Kidney tubule cell (primary cell): ENCODE data around the gene NOTUM.

Experiments used
- DNase-seq: peaks from one replicate; pipeline ENCODE4 v3.0.0-alpha.2; 2018; ENCODE audit warnings: low spot score

NOTUM gene

DNA sequence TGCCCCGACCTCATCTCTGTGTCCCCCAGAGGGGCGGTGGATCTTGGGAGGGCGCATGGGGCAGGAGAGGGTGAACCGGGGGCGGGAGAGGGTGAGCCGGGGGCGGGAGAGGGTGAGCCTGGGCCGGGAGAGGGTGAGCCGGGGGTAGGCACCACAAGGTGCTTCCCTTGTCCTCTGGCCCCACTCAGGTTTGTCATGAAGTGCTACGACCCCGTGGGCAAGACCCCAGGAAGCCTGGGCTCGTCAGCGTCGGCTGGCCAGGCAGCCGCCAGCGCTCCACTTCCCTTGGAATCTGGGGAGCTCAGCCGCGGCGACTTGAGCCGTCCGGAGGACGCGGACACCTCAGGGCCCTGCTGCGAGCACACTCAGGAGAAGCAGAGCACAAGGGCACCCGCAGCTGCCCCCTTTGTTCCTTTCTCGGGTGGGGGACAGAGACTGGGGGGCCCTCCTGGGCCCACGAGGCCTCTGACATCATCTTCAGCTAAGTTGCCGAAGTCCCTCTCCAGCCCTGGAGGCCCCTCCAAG lies 35.3 kb upstream of the NOTUM start:
- no peak for DNase-seq

DNA sequence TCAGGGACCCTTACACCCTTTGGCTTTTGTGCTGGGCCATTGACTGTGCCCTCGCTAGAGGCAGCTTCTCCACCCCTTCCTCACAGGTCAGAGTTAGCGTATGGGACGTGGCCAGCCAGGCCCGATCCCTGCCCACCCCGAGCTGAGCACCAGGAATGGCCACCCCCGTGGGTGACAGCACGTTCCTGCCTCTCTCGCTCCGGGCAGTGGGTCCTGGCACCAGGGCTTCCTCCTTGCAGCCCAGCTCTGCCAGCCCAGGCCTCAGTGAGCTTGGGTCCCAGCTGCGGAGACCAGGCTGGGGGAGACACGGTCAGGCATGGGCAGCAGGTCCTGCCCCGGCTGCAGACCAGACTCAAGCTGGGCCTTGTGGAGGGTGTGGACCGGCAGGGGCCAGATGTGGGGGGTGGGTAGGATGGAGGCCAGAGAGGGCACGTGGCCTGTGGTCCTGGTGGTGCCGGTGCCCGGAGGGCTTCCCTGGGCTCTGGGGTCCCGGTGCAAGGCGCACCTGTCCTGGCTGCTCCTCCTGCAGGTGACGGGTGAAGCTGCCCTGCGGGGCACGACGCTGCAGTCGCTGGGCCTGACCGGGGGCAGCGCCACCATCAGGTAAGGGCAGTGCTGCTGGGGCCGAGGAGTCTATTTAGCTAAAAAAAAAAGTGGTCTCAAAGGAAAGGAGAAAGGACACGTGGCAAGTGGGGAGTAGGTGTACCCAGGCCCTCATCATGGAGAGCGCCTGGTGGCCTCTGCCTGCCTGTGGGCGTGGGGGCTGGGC lies 34.7 kb upstream of the NOTUM start:
- no peak for DNase-seq

DNA sequence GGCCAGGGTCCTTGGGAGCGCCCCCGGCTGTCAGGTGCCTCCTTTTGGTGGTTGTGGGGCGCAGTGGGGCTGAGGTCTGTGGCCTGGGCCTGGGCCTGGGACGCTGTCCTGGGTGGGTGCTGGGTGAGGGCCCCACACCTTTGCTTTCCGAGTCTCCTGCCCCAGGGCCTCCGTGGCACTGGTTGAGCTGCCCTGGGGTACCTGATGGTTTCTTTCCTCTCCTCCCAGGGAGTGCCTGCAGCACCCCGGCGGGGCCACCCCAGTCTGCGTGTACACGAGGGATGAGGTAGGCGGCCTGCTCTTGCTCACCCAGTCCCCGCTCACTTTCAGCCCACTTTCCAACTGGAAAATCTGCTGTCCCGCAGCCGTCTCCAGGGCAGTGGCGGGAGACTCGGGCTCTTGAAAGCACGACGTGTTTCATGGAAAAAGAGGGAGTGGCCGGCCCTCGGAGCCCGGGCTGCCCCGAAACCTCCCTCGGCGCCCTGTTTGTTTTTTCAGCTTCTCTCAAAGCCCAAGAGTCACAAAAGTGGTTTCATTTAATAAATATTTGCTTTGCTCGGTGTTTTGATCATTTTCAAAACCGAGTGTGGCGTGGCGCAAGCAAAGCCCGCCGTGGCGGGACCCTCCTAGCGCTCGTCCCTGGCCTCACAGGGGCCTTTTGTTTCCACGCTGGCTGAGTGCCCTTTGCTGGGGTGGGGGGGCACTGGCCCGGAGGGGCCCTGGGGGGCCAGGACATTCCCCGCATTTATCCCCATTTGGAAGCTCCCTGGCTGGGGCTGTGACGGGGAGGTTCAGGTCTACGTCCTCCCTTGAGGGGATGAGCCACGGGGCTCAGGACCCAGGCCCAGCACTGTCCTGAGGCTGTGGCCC lies 33.8 kb upstream of the NOTUM start:
- DNase-seq: no peak

DNA sequence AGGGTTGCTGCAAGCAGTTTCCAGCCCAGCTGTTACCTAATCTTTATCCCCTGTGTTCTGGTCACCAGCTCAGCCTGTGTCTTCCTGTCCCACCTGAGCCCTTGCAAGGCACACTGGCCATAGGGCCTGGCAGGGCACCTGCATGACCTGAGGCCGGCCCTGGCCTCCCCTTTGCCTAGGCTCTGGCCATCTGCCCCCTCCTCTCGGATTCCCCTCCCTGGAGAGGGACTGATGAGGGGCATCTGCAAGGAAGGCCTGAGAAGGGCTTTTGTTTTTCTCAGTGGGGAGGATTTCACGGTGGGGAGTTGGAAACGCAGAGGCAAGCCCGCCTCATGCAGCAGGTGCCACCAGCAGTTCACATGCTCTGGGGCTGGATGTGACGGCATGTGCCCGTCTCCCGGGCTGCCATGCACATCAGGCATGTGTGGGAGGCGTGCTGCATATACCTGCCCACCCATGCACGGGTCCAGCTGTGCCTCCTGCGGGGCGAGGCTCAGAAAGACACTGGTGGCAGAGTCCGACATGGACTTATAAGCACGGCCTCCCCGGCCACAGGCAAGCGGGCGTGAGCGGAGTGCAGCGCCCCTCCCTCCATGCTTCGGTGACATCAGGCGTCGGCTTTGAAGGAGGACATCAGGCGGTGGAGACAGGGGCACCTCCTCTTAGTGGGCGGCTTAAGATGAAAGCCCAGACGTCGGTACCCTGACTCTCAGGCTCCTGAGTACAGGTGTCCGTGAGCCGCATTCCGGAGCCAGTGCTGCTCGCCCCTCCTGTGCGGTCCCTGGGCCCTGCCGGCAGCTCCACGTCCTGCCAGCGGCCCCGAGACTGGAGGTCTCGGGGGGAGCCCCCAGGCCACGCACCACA lies 33.0 kb upstream of the NOTUM start:
- DNase-seq: no peak

DNA sequence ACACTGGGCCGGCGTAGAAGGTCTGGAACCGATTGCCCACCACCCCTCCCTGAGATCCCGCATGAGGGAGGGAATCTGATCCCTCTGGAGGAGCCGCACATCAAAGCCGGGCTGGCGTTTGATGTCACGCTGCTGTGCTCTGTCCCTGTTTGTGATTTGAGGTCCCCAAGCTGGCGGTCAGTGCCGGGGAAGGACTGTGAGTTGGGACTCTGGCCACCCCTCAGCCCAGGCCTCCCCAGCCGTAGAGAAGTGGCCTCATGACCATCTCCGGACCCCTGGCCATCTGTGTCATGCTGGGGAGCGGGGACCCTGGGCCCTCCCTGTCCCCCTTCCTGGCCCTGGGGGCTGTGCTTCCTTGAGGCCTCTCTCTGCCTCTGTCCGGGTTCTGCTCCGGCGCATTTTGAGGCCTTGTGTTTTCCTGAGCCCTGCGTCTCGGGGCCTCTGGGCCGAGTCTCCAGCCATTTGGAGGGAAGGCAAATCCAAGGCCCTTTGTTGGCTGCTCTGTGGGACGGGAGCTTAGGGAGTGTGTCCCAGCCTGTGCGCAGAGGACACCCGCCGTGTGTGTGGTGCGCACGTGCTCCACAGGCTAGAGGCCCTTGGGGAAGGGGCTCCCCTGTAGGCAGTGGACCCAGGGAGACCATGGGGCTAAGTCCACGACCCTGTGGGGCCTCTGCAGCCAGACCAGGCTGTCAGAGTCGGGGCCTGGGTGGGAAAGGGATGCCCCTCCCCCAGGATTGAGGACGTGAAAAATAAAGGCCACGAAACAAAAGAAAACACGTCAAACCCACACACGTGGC lies 31.5 kb upstream of the NOTUM start:
- no peak for DNase-seq

DNA sequence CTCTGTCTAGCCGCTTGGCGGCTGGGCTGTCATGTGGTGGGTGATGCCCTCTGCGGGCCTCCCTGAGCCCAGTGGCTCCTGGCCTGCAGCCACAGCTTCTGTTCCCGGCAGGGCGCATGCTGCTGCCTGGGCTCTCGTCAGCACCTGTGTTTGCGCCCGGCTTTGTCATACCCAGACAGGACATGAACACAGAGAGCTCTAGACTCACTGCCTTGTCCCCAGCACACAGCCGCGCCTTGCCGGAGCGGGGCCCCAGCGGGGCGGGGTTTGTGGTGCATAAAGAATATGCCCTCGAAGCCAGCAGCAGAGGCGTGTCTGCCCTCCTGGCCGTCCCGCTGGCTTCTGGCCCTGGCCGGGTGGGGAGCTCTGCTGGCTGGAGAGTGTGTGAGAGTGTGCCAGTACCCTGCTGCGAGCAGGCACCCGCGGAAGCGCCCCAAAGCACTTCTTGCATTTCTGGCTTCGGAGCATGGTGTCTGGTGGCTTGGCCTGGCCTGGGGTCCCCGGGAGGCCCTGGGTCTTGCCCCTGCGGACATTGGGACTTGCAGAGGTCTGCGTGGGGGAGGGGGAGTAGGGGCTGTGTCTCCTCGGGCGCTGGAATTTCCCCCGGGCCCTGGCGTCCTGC lies 30.8 kb upstream of the NOTUM start:
- peak; percentile 93 for DNase-seq

DNA sequence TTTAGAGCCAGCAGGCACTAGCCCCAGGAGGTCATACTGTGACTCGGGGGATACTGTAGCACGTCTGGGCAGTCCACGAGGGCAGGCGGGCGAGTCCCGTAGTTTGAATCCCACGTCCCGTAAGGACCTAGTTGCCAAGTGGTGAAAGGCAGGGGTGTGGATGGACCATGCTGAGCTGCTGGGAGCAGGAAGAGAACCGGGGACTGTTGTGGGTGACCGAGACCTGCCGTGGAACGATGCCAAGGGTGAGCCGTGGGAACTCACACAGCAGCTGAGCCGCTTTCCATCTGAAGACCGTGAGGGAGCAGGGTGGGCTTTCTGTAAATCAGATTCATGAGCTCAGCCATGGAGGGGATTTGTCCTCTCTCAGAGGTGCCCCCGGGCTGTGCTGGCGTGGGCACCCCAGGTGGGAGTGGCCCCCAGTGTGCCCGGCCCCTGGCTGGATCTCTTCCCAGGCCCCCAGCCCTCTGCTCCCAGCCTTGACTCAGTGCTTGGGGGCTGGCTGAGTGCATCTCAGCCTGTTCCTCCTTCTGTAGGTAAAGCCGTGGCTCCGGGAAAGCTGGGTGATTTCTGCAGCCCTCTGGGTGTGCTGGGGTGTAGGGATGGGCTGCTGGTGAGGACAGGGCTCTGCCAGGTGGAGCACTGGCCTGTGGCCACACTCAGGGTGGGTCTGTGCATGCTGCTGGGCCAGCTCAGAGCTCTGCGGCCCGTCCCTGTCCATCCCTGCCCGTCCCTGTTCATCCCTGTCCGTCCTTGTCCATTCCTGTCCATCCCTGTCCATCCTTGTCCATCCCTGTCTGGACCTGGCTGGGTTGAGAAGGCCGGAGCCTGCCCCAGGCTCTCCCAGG lies 30.1 kb upstream of the NOTUM start:
- DNase-seq: no peak

DNA sequence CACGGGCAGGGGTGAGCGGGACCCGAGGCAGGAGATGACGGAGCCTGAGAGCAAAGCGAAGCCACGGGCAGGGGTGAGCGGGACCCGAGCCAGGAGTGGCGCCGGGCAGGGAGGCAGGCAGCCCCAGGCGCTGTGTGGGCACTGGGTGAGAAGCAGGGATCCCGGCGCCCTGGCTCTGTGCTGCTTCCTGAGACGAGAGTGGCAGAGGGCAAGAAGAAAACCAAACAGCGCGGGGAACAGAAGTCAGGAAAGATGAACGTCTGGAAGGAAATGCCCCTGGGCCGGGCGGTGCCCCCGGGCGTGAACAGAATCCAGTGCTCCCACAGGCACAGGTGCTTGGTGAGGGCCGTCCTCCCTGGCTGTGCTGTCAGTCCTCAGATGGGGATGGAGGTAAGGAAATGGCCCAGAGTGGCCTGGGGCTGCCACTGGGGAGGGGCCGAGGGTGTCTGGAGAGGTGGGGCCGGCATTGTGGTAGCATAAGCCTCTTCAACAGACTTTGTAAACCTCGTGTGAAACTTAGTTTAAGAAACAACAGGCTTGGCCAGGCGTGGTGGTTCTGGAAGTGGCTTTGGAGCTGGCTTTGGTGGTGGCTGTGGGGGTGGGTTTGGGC lies 26.3 kb upstream of the NOTUM start:
- DNase-seq: no peak

DNA sequence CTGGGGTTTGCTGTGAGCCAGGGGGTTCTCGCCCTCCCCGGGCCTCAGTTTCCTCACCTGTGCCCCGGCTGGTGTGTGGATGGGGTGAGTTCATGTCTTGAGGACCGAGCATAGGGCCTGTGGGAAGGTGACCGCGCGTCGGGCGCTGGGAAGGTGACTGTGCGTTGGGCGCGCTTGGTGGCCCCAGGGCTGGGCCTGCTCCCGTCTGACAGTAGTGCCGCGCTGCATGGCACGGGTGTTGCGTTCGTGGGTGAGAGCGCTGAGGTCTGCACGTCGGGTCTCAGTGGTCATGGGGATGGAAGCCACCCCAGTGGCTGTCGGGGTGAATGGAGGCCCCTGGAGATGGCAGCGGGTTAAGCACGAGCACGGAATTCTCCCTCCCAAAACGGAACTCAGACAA lies 25.6 kb upstream of the NOTUM start:
- DNase-seq: no peak

DNA sequence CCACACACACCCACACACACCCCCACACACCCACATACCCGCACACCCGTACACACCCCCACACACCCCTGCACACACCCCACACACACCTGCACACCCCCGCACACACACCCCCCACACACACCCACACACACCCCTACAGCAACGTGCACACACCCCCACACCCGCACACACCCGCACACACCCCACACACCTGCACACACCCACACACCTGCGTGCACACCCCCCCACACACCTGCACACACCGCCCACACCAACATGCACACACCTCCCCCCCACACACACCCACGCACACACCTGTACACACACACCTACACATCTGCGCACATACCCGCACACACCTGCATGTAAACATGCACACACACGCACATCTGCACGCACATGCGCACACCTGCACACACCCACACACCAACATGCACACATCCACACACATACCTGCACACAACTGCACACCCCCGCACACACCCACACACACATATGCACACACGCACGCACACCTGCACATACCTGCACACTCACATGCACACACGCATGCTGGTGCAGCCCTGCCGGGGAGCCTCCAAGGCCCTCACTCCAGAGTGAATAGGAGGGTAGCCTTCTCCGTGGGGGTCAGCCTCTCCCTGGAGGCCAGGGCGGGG lies 23.9 kb upstream of the NOTUM start:
- no peak for DNase-seq

DNA sequence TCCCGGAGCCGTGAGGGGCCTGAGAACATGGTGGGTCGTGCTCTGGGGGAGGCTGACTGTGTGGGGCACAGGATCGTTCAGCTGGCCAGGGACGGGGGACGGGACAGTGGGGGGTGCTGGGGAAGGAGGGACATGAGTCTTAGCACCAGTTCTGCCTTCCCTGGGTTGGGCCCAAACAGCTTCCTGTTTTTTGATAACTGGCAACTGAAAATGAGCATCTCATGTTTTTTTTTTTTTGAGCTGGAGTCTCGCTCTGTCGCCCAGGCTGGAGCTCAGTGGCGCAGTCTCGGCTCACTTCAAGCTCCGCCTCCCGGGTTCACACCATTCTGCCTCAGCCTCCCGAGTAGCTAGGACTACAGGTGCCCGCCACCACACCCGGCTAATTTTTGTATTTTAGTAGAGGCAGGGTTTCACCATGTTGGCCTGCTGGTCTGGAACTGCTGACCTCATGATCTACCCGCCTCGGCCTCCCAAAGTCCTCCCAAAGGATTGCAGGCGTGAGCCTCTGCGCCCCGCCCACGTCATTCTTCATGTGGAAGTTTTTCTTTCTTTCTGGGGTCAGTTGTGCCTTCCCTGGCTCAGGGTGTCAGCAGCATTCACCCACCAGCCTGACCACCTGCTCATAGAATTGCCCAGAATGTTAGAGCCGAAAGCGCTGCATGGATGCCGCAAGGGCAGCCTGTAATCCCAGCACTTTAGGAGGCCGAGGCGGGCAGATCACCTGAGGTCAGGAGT lies 22.8 kb upstream of the NOTUM start:
- no peak for DNase-seq

DNA sequence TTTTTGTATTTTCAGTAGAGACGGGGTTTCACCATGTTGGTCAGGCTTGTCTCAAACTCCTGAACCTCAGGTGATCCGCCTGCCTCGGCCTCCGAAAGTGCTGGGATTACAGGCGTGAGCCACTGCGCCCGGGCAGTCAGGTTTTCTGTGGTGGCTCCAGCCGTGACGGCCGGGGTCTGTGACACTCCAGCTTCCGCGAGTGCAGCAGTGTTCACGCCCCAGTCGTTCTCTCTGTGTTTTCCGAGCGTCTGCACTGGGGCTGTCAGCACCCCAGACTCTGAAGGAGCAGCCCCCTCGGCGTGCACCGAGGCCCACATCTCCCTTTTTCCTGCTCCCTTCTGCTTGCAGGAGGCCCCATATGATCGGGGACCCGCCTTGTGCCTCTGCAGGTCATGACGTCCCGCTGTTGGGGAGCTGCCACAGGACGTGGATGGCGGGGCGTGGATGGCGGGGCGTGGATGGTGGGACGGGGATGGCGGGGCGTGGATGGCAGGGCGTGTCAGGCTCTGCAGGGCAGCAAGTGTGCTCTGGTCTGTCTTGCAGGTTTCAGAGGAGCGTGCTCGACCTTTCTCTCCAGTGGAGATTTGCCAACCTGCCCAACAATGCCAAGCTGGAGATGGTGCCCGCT lies 22.1 kb upstream of the NOTUM start:
- DNase-seq: no peak

DNA sequence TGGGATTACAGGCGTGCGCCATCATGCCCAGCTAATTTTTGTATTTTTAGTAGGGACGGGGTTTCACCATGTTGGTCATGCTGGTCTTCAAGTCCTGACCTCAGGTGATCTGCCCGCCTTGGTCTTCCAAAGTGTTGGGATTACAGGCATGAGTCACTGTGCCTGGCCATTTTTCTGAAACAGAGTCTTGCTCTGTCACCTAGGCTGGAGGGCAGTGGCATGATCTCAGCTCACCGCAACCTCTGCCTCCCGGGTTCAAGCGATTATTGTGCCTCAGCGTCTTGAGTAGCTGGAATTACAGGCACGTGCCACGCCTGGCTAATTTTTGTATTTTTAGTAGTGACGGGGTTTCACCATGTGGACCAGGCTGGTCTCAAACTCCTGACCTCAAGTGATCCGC lies 20.5 kb upstream of the NOTUM start:
- peak; percentile 51 for DNase-seq

DNA sequence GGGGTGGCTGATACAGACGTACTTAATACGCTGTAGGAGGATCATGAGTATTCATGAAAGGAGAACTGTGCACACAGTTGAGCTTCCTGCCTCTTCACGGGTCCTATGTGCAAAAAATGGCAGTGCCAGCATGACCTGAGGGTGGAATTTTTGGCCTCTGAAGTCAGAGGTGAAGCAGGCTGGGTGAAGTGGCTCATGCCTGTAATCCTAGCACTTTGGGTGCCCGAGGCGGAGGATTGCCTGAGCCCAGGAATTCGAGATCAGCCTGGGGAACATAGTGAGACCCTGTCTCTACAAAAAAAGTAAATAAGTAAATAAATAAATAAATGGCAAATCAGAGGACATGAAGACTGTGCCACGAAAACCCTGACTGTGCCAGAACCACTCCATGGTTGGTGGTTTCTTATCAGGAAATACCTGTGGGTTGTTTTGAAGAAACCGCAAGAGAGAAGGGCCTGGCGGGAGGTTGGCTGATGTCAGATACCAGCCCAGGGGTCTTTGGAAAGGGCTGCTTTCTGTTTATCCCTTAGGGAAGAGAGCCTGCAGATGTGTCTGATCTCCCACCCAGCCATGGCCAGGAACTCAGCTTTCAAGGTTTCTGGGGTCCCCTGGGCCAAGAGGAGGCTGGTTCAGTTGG lies 19.8 kb upstream of the NOTUM start:
- no peak for DNase-seq

DNA sequence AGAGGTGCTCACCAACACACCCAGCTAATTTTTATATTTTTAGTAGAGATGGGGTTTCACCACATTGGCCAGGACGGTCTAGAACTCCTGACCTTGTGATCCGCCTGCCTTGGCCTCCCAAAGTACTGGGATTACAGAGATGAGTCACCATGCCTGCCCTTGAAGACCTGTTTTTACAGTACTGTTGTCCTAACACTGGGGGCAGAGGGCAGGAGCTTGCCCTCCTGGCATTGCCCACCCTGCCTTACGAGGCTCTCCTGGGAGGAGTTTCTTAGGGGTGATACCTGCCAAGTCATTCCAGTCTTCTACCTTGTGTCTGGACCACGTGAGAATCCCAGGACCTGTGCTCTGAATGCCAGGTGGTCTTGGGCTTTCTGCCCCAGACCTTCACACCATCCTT lies 19.1 kb upstream of the NOTUM start:
- no peak for DNase-seq

DNA sequence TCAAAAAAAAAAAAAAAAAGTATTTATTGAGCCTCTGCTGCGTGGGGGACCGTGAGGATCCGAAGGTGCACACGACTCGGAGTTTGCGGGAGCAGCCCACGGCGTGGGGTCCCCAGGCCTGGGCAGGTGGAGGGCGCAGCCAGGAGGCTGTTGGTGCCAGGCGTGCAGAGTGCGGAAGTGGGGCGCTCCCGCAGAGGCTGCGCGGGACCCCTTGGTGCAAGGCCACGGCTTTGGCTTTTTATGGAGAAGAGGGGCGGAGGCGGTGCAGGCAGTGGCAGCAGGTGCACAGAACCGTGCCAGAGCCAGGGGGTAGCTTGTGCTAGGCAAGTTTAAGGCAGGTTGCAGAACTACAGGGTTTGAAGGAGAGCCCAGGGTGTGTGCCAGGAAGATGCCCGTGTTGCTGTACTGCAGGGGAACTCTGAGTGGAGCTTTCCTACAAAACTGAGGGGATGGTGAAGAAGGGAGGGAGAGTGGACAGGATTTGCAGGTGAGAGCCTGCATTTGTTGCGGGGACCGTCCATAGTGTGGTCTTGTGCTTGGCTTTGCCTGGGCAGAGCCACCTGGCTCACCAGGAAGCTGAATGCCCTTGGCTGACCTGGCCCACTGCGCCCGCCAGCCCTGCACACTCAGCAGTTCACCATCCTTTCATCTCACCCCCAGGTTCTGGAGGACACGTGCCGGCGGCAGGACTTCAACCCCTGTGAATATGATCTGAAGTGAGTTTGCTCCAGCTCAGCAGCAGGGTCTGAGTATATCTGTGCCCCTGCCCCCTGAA lies 17.7 kb upstream of the NOTUM start:
- DNase-seq: no peak
